Thoracic aorta (tissue), 2 donors: ENCODE measurements around the gene AFP. TPM values are rescaled to one million over a fixed set of nuclear protein-coding genes. Genes with fewer than 3 reads are reported as not detected.

Experiments
- ATAC-seq: fragments of 150-250 bp; one replicate; pipeline ENCODE4 v1.8.0; 2017; ENCODE audit warnings: low read depth; ENCODE audit not compliant: insufficient number of reproducible peaks, low FRiP score
- DNase-seq: peaks from one replicate; pipeline ENCODE4 v3.0.0-alpha.2; 2020; ENCODE audit warnings: low spot score
- H3K27ac ChIP-seq, 2 donors: fragments of 200-600 bp; sonication (generic); 1 replicate in 1 of 2; 2 replicates in 1 of 2; pipeline ENCODE4 v1.5.1; 2016; ENCODE audit warnings: mild to moderate bottlenecking in 2 of 2, moderate library complexity in 2 of 2
- H3K27me3 ChIP-seq: fragments of 200-600 bp; sonication (generic); replicated peaks from 2 replicates; pipeline ENCODE4 v1.6.0; 2016; ENCODE audit warnings: mild to moderate bottlenecking; ENCODE audit not compliant: insufficient read depth
- H3K36me3 ChIP-seq: fragments of 200-600 bp; sonication (generic); one replicate; pipeline ENCODE4 v1.5.1; 2016
- H3K4me1 ChIP-seq, 2 donors: fragments of 200-600 bp; sonication (generic); 1 replicate in 1 of 2; 2 replicates in 1 of 2; pipeline versions ENCODE4 v1.5.1 to v1.6.0; 2016; ENCODE audit warnings: low read depth in 2 of 2, mild to moderate bottlenecking in 1 of 2; ENCODE audit not compliant: control insufficient read depth in 1 of 2
- H3K4me3 ChIP-seq: fragments of 200-600 bp; sonication (generic); 2 replicates; pipeline ENCODE4 v1.5.1; 2016; ENCODE audit warnings: mild to moderate bottlenecking
- H3K9me3 ChIP-seq: fragments of 200-600 bp; sonication (generic); 2 replicates; pipeline ENCODE4 v1.5.1; 2016
- CTCF ChIP-seq: fragments of 200-600 bp; sonication (generic); IDR thresholded peaks from one replicate; pipeline ENCODE4 v1.5.1; 2019; ENCODE audit warnings: antibody characterized with exemption
- total RNA-seq, 2 donors: library from RNA; depleted of rRNA; stranded (reverse); fragments of >200 nt; gene quantifications; one replicate each; pipeline versions ENCODE4 v1.1.0 to v1.2.3, GENCODE V29; 2016

The AFP gene
- total RNA-seq, 2 donors from 2014 or later: not detected

GRCh38 chr4:73415807-73416238 is 20.2 kb upstream of the AFP start:
- H3K27me3 ChIP-seq: no peaks in the 10 kb centered on the region
- TF ChIP-seq CTCF: no peak
- H3K4me3 ChIP-seq: no peak overlapping the region
- no peaks in the 10 kb centered on the region for H3K9me3 ChIP-seq
- H3K27ac ChIP-seq: no peak overlapping the region
- DNase-seq (no peak), ATAC-seq (no peak)
- no peaks in the 10 kb centered on the region for H3K4me1 ChIP-seq
- no peaks in the 10 kb centered on the region for H3K36me3 ChIP-seq

- Histone ChIP-seq H3K9me3 (no peaks in the 10 kb centered on the region), H3K4me3 (no peak overlapping the region), H3K36me3 (no peaks in the 10 kb centered on the region), H3K4me1 (no peaks in the 10 kb centered on the region), H3K27me3 (no peaks in the 10 kb centered on the region), H3K27ac (no peak overlapping the region)
- no peak for ATAC-seq
- DNase-seq: no peak
- no peak for TF ChIP-seq CTCF
These were observed 19.5 kb upstream of the AFP start for GRCh38 chr4:73416423-73417087.

GRCh38 chr4:73417342-73417741 is 18.7 kb upstream of the AFP start:
- H3K27ac ChIP-seq: no peak overlapping the region
- H3K4me1 ChIP-seq: no peaks in the 10 kb centered on the region
- no peaks in the 10 kb centered on the region for H3K27me3 ChIP-seq
- H3K4me3 ChIP-seq: no peak overlapping the region
- TF ChIP-seq CTCF: no peak
- H3K9me3 ChIP-seq: no peaks in the 10 kb centered on the region
- ATAC-seq: no peak
- DNase-seq: no peak
- H3K36me3 ChIP-seq: no peaks in the 10 kb centered on the region

GRCh38 chr4:73417973-73418372 is 18.0 kb upstream of the AFP start:
- DNase-seq (no peak), ATAC-seq (no peak)
- no peaks in the 10 kb centered on the region for H3K9me3 ChIP-seq
- H3K4me3 ChIP-seq: no peak overlapping the region
- H3K27ac ChIP-seq: no peak overlapping the region
- no peaks in the 10 kb centered on the region for H3K4me1 ChIP-seq
- no peaks in the 10 kb centered on the region for H3K36me3 ChIP-seq
- H3K27me3 ChIP-seq: no peaks in the 10 kb centered on the region
- TF ChIP-seq CTCF: no peak

- TF ChIP-seq CTCF: no peak
- H3K4me1 ChIP-seq: no peaks in the 10 kb centered on the region
- H3K27ac ChIP-seq: no peak overlapping the region
- no peak for ATAC-seq
- no peaks in the 10 kb centered on the region for H3K27me3 ChIP-seq
- no peaks in the 10 kb centered on the region for H3K36me3 ChIP-seq
- DNase-seq: no peak
- H3K4me3 ChIP-seq: no peak overlapping the region
- no peaks in the 10 kb centered on the region for H3K9me3 ChIP-seq
These were observed 17.3 kb upstream of the AFP start for GRCh38 chr4:73418677-73419076.
